Measurements from ENCODE around the gene IMPG2. TPM values are rescaled to one million over a fixed set of nuclear protein-coding genes. Genes with fewer than 3 reads are reported as not detected.

Gene IMPG2
- total RNA-seq, 1 donor from 2014 or later: 0.05 TPM

- H3K9me3 Mint-ChIP-seq: no peaks in the 10 kb centered on the region
- H3K27ac Mint-ChIP-seq: no peak overlapping the region
- H3K27me3 Mint-ChIP-seq (ENCODE audit: low read depth): no peaks in the 10 kb centered on the region
- H3K4me3 Mint-ChIP-seq (ENCODE audit: low read depth): no peak overlapping the region
- no peaks in the 10 kb centered on the region for H3K36me3 Mint-ChIP-seq (ENCODE audit: low read depth)
- no peaks in the 10 kb centered on the region for H3K4me1 Mint-ChIP-seq (ENCODE audit: low read depth)
- no peak for DNase-seq (ENCODE audit: low spot score)
- intact Hi-C loops (cut with micrococcal nuclease): no loop called here
These were observed 68.9 kb downstream of the IMPG2 start for GRCh38 chr3:101251441-101251840.

GRCh38 chr3:101249522-101249921, 70.9 kb downstream of the IMPG2 start:
- Mint-ChIP-seq H3K4me1 (ENCODE audit: low read depth) (peaks cover 3% of the 10 kb centered on the region), H3K4me3 (ENCODE audit: low read depth) (no peak overlapping the region), H3K36me3 (ENCODE audit: low read depth) (no peaks in the 10 kb centered on the region), H3K27ac (no peak overlapping the region), H3K27me3 (ENCODE audit: low read depth) (no peaks in the 10 kb centered on the region), H3K9me3 (no peaks in the 10 kb centered on the region)
- DNase-seq (ENCODE audit: low spot score): no peak
- intact Hi-C loops (cut with micrococcal nuclease): no loop called here

- intact Hi-C loops (cut with micrococcal nuclease): no loop called here
- Mint-ChIP-seq H3K27me3 (ENCODE audit: low read depth) (no peaks in the 10 kb centered on the region), H3K4me1 (ENCODE audit: low read depth) (peaks cover 9% of the 10 kb centered on the region), H3K27ac (no peak overlapping the region), H3K36me3 (ENCODE audit: low read depth) (no peaks in the 10 kb centered on the region), H3K9me3 (no peaks in the 10 kb centered on the region), H3K4me3 (ENCODE audit: low read depth) (no peak overlapping the region)
- DNase-seq (ENCODE audit: low spot score): no peak
These were observed 71.6 kb downstream of the IMPG2 start for GRCh38 chr3:101248736-101249135.

GRCh38 chr3:101244212-101244575, 76.2 kb downstream of the IMPG2 start:
- Mint-ChIP-seq H3K27ac (peak overlapping the region; percentile 7), H3K4me1 (ENCODE audit: low read depth) (peaks cover 16% of the 10 kb centered on the region), H3K27me3 (ENCODE audit: low read depth) (no peaks in the 10 kb centered on the region), H3K4me3 (ENCODE audit: low read depth) (no peak overlapping the region), H3K9me3 (no peaks in the 10 kb centered on the region), H3K36me3 (ENCODE audit: low read depth) (no peaks in the 10 kb centered on the region)
- intact Hi-C loops (cut with micrococcal nuclease): loop anchor here (2.0 kb wide), 1 partner anchor 137 kb away; no protein-coding TSS in a partner anchor
- no peak for DNase-seq (ENCODE audit: low spot score)

DNA sequence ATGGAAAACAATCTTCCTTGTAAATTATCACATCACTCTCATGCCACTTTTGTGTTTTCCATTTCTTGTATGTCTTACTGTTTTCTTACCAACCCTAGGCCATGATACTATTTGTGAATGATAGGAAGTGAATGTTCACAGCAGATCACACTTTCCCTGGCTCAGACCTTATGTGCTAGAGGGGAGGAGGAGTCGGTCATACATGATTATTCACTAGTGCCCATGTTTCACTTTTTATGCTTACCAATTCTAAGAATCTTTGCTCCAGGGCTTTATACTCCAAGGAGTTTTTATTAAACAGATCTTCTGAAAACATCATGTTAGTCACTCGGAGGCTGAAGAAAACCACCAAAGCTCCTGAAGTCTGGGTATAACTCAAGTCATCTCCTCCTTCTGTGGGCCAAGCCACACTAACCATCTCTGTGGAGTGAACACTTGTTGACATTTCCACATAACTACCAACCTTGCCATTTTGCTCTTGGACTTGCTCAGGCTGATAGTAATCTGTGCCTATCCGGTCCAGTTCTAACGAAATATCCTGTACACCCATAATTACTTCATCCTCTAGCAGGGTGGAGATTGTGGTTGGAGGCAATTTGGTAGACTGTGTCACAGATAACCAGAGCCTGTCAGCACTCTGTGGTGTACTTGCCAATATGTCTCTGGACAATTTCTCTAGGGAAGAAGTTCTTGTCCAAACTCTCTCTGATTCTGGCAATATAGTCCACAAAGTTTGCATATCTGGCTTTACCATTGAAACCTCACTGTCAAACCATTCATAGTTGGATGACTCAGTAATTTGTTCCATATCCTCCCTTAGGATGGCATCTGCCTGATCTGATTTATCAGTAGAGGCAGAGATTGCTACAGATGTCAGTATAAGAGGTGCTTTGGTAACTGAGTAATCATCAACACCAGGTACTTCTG, 76.8 kb downstream of the IMPG2 start:
- no peaks in the 10 kb centered on the region for H3K36me3 Mint-ChIP-seq (ENCODE audit: low read depth)
- H3K9me3 Mint-ChIP-seq: no peaks in the 10 kb centered on the region
- H3K27me3 Mint-ChIP-seq (ENCODE audit: low read depth): no peaks in the 10 kb centered on the region
- H3K4me3 Mint-ChIP-seq (ENCODE audit: low read depth): no peak overlapping the region
- no peak for DNase-seq (ENCODE audit: low spot score)
- peaks cover 16% of the 10 kb centered on the region for H3K4me1 Mint-ChIP-seq (ENCODE audit: low read depth)
- intact Hi-C loops (cut with micrococcal nuclease): loop anchor here (1.0 to 2.0 kb wide), 2 partner anchors 73 to 137 kb away; no protein-coding TSS in a partner anchor
- peak overlapping the region; percentile 59 for H3K27ac Mint-ChIP-seq

DNA sequence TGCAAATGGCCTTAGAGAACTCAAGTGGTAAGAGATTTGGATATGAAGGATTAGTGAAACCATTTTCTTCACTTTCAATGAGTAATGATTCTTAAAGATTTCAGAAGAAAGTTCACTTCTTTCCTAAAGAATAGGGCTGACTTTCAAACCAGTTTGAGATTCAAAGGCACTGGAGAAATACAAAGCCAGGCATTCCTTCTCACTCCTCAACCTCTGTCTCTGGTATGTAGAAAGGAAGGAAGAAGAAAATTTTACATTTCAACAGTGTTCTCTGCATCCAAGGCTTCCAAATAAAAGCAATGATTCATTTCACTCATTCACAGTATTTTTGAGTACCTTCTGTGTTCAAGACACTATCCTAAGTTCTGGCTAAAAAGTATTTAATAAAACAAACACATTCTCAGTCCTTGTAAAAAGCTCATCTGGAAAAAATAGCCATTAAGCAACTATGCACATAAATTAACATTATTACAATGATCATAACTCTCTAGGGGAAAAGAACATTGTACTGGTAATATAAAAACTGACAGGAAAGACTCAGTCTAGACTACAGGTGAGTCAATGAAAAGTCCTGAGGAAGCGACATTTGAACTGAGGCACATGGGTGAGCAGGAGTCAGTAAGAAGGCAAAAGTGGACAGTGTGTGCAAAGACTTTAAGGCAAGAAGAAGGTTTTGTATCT, 79.5 kb downstream of the IMPG2 start:
- DNase-seq (ENCODE audit: low spot score): no peak
- no peaks in the 10 kb centered on the region for H3K27me3 Mint-ChIP-seq (ENCODE audit: low read depth)
- H3K4me3 Mint-ChIP-seq (ENCODE audit: low read depth): no peak overlapping the region
- peaks cover 16% of the 10 kb centered on the region for H3K4me1 Mint-ChIP-seq (ENCODE audit: low read depth)
- intact Hi-C loops (cut with micrococcal nuclease): no loop called here
- no peaks in the 10 kb centered on the region for H3K9me3 Mint-ChIP-seq
- H3K36me3 Mint-ChIP-seq (ENCODE audit: low read depth): no peaks in the 10 kb centered on the region
- H3K27ac Mint-ChIP-seq: no peak overlapping the region

GRCh38 chr3:101235048-101235447, 85.3 kb downstream of the IMPG2 start:
- no peaks in the 10 kb centered on the region for H3K9me3 Mint-ChIP-seq
- DNase-seq (ENCODE audit: low spot score): no peak
- H3K4me1 Mint-ChIP-seq (ENCODE audit: low read depth): no peaks in the 10 kb centered on the region
- H3K4me3 Mint-ChIP-seq (ENCODE audit: low read depth): no peak overlapping the region
- intact Hi-C loops (cut with micrococcal nuclease): no loop called here
- no peaks in the 10 kb centered on the region for H3K27me3 Mint-ChIP-seq (ENCODE audit: low read depth)
- no peaks in the 10 kb centered on the region for H3K36me3 Mint-ChIP-seq (ENCODE audit: low read depth)
- H3K27ac Mint-ChIP-seq: no peak overlapping the region

GRCh38 chr3:101230618-101231017, 89.8 kb downstream of the IMPG2 start:
- H3K27me3 Mint-ChIP-seq (ENCODE audit: low read depth): no peaks in the 10 kb centered on the region
- no peak overlapping the region for H3K4me3 Mint-ChIP-seq (ENCODE audit: low read depth)
- no peak for DNase-seq (ENCODE audit: low spot score)
- H3K36me3 Mint-ChIP-seq (ENCODE audit: low read depth): no peaks in the 10 kb centered on the region
- intact Hi-C loops (cut with micrococcal nuclease): no loop called here
- no peaks in the 10 kb centered on the region for H3K4me1 Mint-ChIP-seq (ENCODE audit: low read depth)
- no peak overlapping the region for H3K27ac Mint-ChIP-seq
- H3K9me3 Mint-ChIP-seq: no peaks in the 10 kb centered on the region

- no peak overlapping the region for H3K27ac Mint-ChIP-seq
- H3K27me3 Mint-ChIP-seq (ENCODE audit: low read depth): no peaks in the 10 kb centered on the region
- no peaks in the 10 kb centered on the region for H3K36me3 Mint-ChIP-seq (ENCODE audit: low read depth)
- intact Hi-C loops (cut with micrococcal nuclease): no loop called here
- H3K4me1 Mint-ChIP-seq (ENCODE audit: low read depth): no peaks in the 10 kb centered on the region
- no peaks in the 10 kb centered on the region for H3K9me3 Mint-ChIP-seq
- no peak overlapping the region for H3K4me3 Mint-ChIP-seq (ENCODE audit: low read depth)
- no peak for DNase-seq (ENCODE audit: low spot score)
These were observed 90.7 kb downstream of the IMPG2 start for GRCh38 chr3:101229681-101230080.

GRCh38 chr3:101228441-101228840, 91.9 kb downstream of the IMPG2 start:
- no peaks in the 10 kb centered on the region for H3K27me3 Mint-ChIP-seq (ENCODE audit: low read depth)
- DNase-seq (ENCODE audit: low spot score): no peak
- intact Hi-C loops (cut with micrococcal nuclease): no loop called here
- no peak overlapping the region for H3K27ac Mint-ChIP-seq
- H3K9me3 Mint-ChIP-seq: no peaks in the 10 kb centered on the region
- no peak overlapping the region for H3K4me3 Mint-ChIP-seq (ENCODE audit: low read depth)
- no peaks in the 10 kb centered on the region for H3K4me1 Mint-ChIP-seq (ENCODE audit: low read depth)
- no peaks in the 10 kb centered on the region for H3K36me3 Mint-ChIP-seq (ENCODE audit: low read depth)

GRCh38 chr3:101224739-101225138, 95.6 kb downstream of the IMPG2 start:
- intact Hi-C loops (cut with micrococcal nuclease): no loop called here
- Mint-ChIP-seq H3K27me3 (ENCODE audit: low read depth) (no peaks in the 10 kb centered on the region), H3K27ac (no peak overlapping the region), H3K4me1 (ENCODE audit: low read depth) (peaks cover 3% of the 10 kb centered on the region), H3K9me3 (peaks cover 6% of the 10 kb centered on the region), H3K4me3 (ENCODE audit: low read depth) (no peak overlapping the region), H3K36me3 (ENCODE audit: low read depth) (no peaks in the 10 kb centered on the region)
- no peak for DNase-seq (ENCODE audit: low spot score)

DNA sequence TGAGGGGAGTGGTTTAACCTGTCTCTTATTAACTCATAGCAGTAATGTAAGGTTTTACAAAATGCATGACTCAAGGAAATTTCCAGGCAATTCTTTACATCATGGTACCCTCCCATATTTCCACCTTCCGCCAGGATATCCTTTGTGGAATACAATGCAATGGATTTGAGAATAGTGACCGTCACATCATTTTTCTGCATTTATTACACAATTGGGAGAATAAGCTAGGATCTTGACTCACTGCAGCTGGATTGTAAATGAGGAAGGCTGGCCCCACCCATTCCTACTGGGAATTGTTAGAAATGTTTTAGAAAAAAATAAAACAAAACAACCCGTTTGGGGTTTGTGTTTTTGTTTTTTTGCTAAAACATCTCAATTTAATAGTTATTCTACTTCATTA, 97.4 kb downstream of the IMPG2 start:
- no peak for DNase-seq (ENCODE audit: low spot score)
- intact Hi-C loops (cut with micrococcal nuclease): no loop called here
- peaks cover 12% of the 10 kb centered on the region for H3K9me3 Mint-ChIP-seq
- no peaks in the 10 kb centered on the region for H3K27me3 Mint-ChIP-seq (ENCODE audit: low read depth)
- H3K27ac Mint-ChIP-seq: no peak overlapping the region
- H3K4me1 Mint-ChIP-seq (ENCODE audit: low read depth): peaks cover 3% of the 10 kb centered on the region
- peaks cover 4% of the 10 kb centered on the region for H3K36me3 Mint-ChIP-seq (ENCODE audit: low read depth)
- no peak overlapping the region for H3K4me3 Mint-ChIP-seq (ENCODE audit: low read depth)

DNA sequence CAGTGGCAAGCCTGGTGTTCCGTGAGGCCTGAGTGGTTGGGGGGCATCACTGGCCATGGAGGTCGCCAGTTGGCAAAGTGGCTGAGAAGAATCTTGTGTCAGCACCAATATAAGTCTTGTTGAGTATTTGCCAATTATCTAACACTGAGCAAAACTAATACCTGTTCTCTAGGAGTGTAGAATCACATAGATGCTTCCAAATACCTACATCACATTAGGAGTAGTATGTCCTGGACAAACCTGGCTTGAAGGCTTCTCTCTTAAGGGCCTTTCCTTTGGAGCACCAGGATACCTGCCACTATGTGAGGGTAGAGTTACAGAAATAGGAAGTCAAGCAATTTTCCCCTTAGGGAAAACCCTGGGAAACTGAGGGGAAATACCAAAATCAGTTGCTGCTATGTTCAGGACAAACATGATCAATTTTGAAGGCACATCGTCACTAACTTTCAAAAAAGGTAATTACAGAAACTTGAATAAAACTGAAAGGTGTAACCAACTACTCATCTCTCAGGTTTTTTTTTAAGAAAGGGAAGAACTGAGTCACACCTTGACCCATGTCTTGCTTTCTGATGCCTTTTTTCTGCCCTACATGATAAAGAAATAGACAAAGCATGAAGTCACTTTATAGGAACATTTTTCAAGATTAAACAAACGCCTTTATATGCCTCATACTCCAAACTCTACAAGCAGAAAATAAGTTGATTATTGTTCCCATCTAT, 100.4 kb downstream of the IMPG2 start:
- Mint-ChIP-seq H3K27me3 (ENCODE audit: low read depth) (no peaks in the 10 kb centered on the region), H3K36me3 (ENCODE audit: low read depth) (peaks cover 4% of the 10 kb centered on the region), H3K9me3 (peaks cover 12% of the 10 kb centered on the region), H3K4me1 (ENCODE audit: low read depth) (peaks cover 7% of the 10 kb centered on the region), H3K27ac (no peak overlapping the region), H3K4me3 (ENCODE audit: low read depth) (no peak overlapping the region)
- no peak for DNase-seq (ENCODE audit: low spot score)
- intact Hi-C loops (cut with micrococcal nuclease): no loop called here

All from activated T-helper 2 cell treated with anti-CD3 and anti-CD28 coated beads, Interferon-gamma antibody, Interleukin-2, Interleukin-4, amounts not matched to agents 10 μg/mL and 5 μg/mL and 100 μg/mL, durations not matched to agents 14 hours and 24 hours and 36 hours (primary cell).